Nephron (organoid): ENCODE measurements around the gene TRPM8.

Source experiments
- H3K27ac Mint-ChIP-seq, 3 experiments: 2 replicates each; pipeline ENCODE4 v1.8.0; 2020; ENCODE audit warnings: mixed read lengths in 3 of 3, mild to moderate bottlenecking in 2 of 3, moderate library complexity in 1 of 3
- H3K27me3 Mint-ChIP-seq: 2 replicates; pipeline ENCODE4 v1.8.0; 2021; ENCODE audit warnings: low read depth, mild to moderate bottlenecking, moderate library complexity, mixed read lengths
- H3K36me3 Mint-ChIP-seq: 2 replicates; pipeline ENCODE4 v1.8.0; 2020; ENCODE audit warnings: low read depth, mixed read lengths
- H3K4me1 Mint-ChIP-seq: 2 replicates; pipeline ENCODE4 v1.8.0; 2020; ENCODE audit warnings: mixed read lengths
- H3K4me3 Mint-ChIP-seq, 3 experiments: 2 replicates each; pipeline ENCODE4 v1.8.0; 2020; ENCODE audit warnings: mild to moderate bottlenecking in 3 of 3, mixed read lengths in 3 of 3, moderate library complexity in 2 of 3
- H3K9me3 Mint-ChIP-seq: 2 replicates; pipeline ENCODE4 v1.8.0; 2020; ENCODE audit warnings: mixed read lengths
- CTCF ChIP-seq, 3 experiments: fragments of 200-600 bp; sonication (generic); IDR thresholded peaks; one replicate each; pipeline ENCODE4 v1.5.0; 2021; ENCODE audit warnings: antibody characterized with exemption in 3 of 3; ENCODE audit not compliant: unreplicated experiment in 3 of 3

The TRPM8 gene

GRCh38 chr2:233940376-233941276, 23.5 kb downstream of the TRPM8 start:
- H3K9me3 Mint-ChIP-seq = peaks cover 6% of the 10 kb centered on the region
- no peaks in the 10 kb centered on the region for H3K4me1 Mint-ChIP-seq
- H3K36me3 Mint-ChIP-seq = no peaks in the 10 kb centered on the region
- H3K27me3 Mint-ChIP-seq = peaks cover 22% of the 10 kb centered on the region
- TF ChIP-seq CTCF (IDR thresholded peaks at IDR 0.05; ENCODE audit: unreplicated experiment in 3 of 3) = no peak
- H3K27ac Mint-ChIP-seq = no peak overlapping the region
- H3K4me3 Mint-ChIP-seq = no peak overlapping the region

DNA sequence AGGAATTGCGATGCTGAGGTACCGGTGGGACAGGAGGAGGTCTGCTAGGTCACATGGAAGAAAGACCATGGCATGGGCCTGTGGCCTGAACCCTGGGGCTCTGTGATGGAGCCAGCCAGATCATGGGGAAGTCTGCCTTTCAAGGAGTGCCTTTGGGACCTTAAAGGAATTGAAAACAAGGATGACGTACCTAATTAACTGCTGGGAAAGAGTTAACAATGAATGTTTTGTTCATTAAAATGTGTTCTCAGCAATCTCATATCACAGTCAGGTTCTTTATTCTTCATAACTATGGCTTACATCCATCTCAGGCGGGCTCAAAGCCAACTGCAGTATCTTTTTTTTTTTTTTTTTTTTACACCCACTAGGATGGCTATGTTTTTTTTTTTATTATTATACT, 25.6 kb downstream of the TRPM8 start:
- no peak for TF ChIP-seq CTCF (IDR thresholded peaks at IDR 0.05; ENCODE audit: unreplicated experiment in 3 of 3)
- Mint-ChIP-seq H3K9me3 (peaks cover 6% of the 10 kb centered on the region), H3K27ac (no peak overlapping the region), H3K27me3 (peaks cover 18% of the 10 kb centered on the region), H3K36me3 (no peaks in the 10 kb centered on the region), H3K4me1 (no peaks in the 10 kb centered on the region), H3K4me3 (no peak overlapping the region)

DNA sequence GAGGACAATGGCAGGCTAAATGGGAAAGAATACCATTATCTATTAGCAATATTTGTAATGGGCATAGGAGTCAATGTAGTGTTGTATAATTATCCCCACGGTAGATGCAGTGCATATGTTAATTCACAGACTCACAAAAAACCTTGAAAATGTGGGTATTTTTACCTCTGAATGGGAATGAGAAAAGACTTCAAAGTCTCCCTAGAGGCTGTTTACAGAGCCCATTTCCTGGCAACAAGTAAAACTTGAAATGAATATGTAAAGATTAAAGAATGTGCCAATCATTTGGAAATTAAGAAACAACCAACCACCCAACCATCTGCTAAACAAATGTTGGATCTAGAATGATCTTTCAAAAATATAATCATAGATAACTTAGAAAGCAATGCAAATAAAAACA, 27.1 kb downstream of the TRPM8 start:
- Mint-ChIP-seq H3K27ac (no peak overlapping the region), H3K9me3 (peaks cover 6% of the 10 kb centered on the region), H3K4me1 (no peaks in the 10 kb centered on the region), H3K4me3 (no peak overlapping the region), H3K36me3 (no peaks in the 10 kb centered on the region), H3K27me3 (peaks cover 8% of the 10 kb centered on the region)
- no peak for TF ChIP-seq CTCF (IDR thresholded peaks at IDR 0.05; ENCODE audit: unreplicated experiment in 3 of 3)

- TF ChIP-seq CTCF (IDR thresholded peaks at IDR 0.05; ENCODE audit: unreplicated experiment in 3 of 3) = no peak
- Mint-ChIP-seq H3K4me3 (no peak overlapping the region), H3K36me3 (no peaks in the 10 kb centered on the region), H3K27ac (no peak overlapping the region), H3K4me1 (no peaks in the 10 kb centered on the region), H3K9me3 (peaks cover 6% of the 10 kb centered on the region), H3K27me3 (peaks cover 9% of the 10 kb centered on the region)
Measured at GRCh38 chr2:233944722-233945121, 27.5 kb downstream of the TRPM8 start.

DNA sequence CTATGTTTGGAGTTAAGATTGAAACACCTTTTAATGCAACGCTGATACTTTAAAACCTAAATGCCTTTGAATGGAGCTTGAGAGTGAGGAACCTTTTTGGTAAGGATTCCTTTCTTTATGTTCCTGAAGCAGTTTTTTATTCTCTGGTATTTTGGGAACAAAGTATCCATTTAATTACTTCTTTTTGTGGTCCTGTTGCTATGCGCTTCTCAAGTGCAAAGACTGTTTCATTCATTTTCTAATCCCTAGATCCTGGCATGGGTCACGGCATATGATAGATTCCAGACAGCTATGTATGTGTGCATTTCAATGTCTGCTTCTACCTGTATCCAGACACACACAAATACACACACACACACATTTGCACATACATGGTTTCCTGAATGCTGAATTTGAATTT, 28.0 kb downstream of the TRPM8 start:
- Mint-ChIP-seq H3K27ac (no peak overlapping the region), H3K4me1 (no peaks in the 10 kb centered on the region), H3K27me3 (peaks cover 13% of the 10 kb centered on the region), H3K36me3 (no peaks in the 10 kb centered on the region), H3K4me3 (no peak overlapping the region), H3K9me3 (peaks cover 6% of the 10 kb centered on the region)
- no peak for TF ChIP-seq CTCF (IDR thresholded peaks at IDR 0.05; ENCODE audit: unreplicated experiment in 3 of 3)
